A172 (cell line): Measurements from ENCODE around the gene RBM18. TPM values are rescaled to one million over a fixed set of nuclear protein-coding genes. Genes with fewer than 3 reads are reported as not detected.
A peak's percentile ranks its signal among the peaks of the same experiment; 100 is the strongest.

ENCODE experiments used
- DNase-seq: peaks from one replicate; pipeline ENCODE4 v3.0.0-alpha.2; 2015; ENCODE audit warnings: low spot score
- total RNA-seq: library from RNA; depleted of rRNA; stranded (reverse); fragments of >200 nt; shearing (Covaris generic); gene quantifications from 2 replicates; pipeline ENCODE4 v1.2.3, GENCODE V29; 2014

Gene RBM18
- total RNA-seq, 1 experiment from 2014 or later, result 12.1 TPM

GRCh38 chr9:122258886-122259415 is 5.7 kb downstream of the RBM18 start:
- DNase-seq, result no peak

- no peak for DNase-seq
These were observed 8.4 kb downstream of the RBM18 start for GRCh38 chr9:122256206-122256605.

- no peak for DNase-seq
These were observed 9.9 kb downstream of the RBM18 start for GRCh38 chr9:122254761-122255160.

GRCh38 chr9:122252796-122253195 is 11.8 kb downstream of the RBM18 start:
- DNase-seq, result no peak

GRCh38 chr9:122251351-122251750 is 13.3 kb downstream of the RBM18 start:
- no peak for DNase-seq

- DNase-seq, result no peak
These were observed 16.2 kb downstream of the RBM18 start for GRCh38 chr9:122248448-122248865.

- no peak for DNase-seq
These were observed 18.0 kb downstream of the RBM18 start for GRCh38 chr9:122246666-122247065.

GRCh38 chr9:122244349-122244748 is 20.3 kb downstream of the RBM18 start:
- DNase-seq, result no peak

GRCh38 chr9:122239722-122240121 is 24.9 kb downstream of the RBM18 start:
- DNase-seq, result no peak

GRCh38 chr9:122236681-122237080 is 28.0 kb downstream of the RBM18 start:
- no peak for DNase-seq

- no peak for DNase-seq
These were observed 30.5 kb downstream of the RBM18 start for GRCh38 chr9:122234022-122234748.

- DNase-seq, result no peak
These were observed 31.8 kb downstream of the RBM18 start for GRCh38 chr9:122232796-122233306.

GRCh38 chr9:122229485-122229837 is 35.2 kb downstream of the RBM18 start:
- DNase-seq, result no peak

GRCh38 chr9:122228568-122229484 is 35.8 kb downstream of the RBM18 start, which contains the start of gene LHX6:
Gene LHX6, minus strand, starts transcription at chr9:122228957. Its CDS starts 217 bp downstream, at chr9:122228740.
- DNase-seq, result peak; percentile 47

GRCh38 chr9:122228191-122228567 is 36.5 kb downstream of the RBM18 start:
- DNase-seq, result no peak

- no peak for DNase-seq
These were observed 37.1 kb downstream of the RBM18 start for GRCh38 chr9:122227575-122227900.

GRCh38 chr9:122226758-122227574 is 37.7 kb downstream of the RBM18 start:
- DNase-seq, result no peak

- no peak for DNase-seq
These were observed 38.4 kb downstream of the RBM18 start for GRCh38 chr9:122226142-122226757.

- DNase-seq, result no peak
These were observed 39.1 kb downstream of the RBM18 start for GRCh38 chr9:122225312-122226141.

- no peak for DNase-seq
These were observed 41.2 kb downstream of the RBM18 start for GRCh38 chr9:122223435-122223834.
